Upper lobe of left lung (tissue), 4 donors: ENCODE results near the gene NAT16.

Experiments
- POLR2A ChIP-seq, 4 donors: fragments of 450-650 bp; IDR thresholded peaks; one replicate each; pipeline ENCODE4 v1.5.1; 2016 to 2017; ENCODE audit warnings: antibody characterized with exemption in 4 of 4, mild to moderate bottlenecking in 2 of 4
- TF ChIP-seq, protein P1 (sequence below), 6 experiments: fragments of 450-650 bp in 4 of 6; fragments of 200-600 bp in 2 of 6; sonication (generic) in 2 of 6; IDR thresholded peaks; one replicate each; pipeline ENCODE4 v1.5.1; 2016 to 2019; ENCODE audit warnings: antibody characterized with exemption in 6 of 6

DNA sequence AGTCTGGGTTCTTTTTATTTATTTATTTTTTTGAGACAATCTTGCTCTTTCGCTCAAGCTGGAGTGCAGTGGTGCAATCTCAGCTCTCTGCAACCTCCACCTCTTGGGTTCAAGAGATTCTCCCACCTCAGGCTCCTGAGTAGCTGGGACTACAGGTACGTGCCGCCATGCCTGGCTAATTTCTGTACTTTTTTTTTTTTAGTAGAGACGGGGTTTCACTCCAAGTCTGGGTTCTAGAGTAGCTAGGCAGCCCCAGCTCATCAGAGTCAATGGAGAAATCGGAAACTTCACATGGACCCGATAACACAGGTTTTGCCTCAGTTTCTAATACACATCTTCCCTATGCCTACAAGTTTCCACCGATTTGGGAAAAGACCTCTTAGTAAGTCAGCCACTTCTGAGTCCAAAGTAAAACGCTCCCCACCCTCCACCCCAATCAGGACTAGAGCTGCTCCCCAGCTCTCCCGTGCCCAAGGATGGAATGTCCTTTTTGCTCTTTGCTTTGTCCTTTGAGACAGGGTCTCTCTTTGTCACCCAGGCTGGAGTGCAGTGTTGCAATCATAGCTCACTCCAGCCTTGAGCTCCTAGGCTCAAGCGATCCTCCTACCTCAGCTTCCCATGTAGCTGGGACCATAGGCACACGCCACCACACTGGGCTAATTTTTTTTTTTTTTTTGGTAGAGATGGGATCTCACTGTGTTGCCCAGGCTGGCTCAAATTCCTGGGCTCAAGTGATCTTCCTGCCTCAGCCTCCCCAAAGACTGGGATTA, 57.0 kb downstream of the NAT16 start:
- TF ChIP-seq, protein P1, sequence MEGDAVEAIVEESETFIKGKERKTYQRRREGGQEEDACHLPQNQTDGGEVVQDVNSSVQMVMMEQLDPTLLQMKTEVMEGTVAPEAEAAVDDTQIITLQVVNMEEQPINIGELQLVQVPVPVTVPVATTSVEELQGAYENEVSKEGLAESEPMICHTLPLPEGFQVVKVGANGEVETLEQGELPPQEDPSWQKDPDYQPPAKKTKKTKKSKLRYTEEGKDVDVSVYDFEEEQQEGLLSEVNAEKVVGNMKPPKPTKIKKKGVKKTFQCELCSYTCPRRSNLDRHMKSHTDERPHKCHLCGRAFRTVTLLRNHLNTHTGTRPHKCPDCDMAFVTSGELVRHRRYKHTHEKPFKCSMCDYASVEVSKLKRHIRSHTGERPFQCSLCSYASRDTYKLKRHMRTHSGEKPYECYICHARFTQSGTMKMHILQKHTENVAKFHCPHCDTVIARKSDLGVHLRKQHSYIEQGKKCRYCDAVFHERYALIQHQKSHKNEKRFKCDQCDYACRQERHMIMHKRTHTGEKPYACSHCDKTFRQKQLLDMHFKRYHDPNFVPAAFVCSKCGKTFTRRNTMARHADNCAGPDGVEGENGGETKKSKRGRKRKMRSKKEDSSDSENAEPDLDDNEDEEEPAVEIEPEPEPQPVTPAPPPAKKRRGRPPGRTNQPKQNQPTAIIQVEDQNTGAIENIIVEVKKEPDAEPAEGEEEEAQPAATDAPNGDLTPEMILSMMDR (IDR thresholded peaks at IDR 0.05): no peak
- no peak for TF ChIP-seq POLR2A (IDR thresholded peaks at IDR 0.05)
